ENCODE measurements around the gene EIF4A2.
"Not testable (repeated sequence)": the region's sequence is repeated elsewhere in the genome, so short reads cannot be mapped to it uniquely, and the experiment has no call there.

EIF4A2 gene

DNA sequence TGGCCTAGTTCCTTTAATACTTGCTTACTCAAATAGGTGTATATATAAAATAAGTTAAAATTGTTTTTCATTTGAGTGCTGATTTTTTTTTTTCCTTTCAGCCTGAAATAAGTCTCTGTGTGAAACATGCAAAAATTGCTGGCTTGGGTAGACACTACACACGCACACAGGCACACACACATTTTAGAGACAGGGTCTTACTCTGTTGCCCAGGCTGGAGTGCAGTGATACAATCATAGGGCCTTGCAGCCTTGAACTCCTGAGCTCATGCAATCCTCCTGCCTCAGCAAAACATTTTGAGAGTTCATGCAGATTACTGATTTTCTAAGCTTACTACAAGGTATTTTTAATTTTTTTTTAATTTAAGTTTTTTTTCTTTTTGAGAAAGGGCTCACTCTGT is 35.6 kb downstream of the EIF4A2 start:
- Mint-ChIP-seq H3K4me1 (peaks cover 3% of the 10 kb centered on the region), H3K27ac (no peak overlapping the region), H3K36me3 (no peaks in the 10 kb centered on the region), H3K4me3 (no peak overlapping the region), H3K9me3 (no peaks in the 10 kb centered on the region), H3K27me3 (no peaks in the 10 kb centered on the region)
- CTCF ChIA-PET: interaction anchor here (0.8 to 10.1 kb wide), 2 partner anchors 14 to 204 kb away, joined by 3 to 136 read pairs; partner anchors contain the start of gene AHSG
- no peak for DNase-seq

DNA sequence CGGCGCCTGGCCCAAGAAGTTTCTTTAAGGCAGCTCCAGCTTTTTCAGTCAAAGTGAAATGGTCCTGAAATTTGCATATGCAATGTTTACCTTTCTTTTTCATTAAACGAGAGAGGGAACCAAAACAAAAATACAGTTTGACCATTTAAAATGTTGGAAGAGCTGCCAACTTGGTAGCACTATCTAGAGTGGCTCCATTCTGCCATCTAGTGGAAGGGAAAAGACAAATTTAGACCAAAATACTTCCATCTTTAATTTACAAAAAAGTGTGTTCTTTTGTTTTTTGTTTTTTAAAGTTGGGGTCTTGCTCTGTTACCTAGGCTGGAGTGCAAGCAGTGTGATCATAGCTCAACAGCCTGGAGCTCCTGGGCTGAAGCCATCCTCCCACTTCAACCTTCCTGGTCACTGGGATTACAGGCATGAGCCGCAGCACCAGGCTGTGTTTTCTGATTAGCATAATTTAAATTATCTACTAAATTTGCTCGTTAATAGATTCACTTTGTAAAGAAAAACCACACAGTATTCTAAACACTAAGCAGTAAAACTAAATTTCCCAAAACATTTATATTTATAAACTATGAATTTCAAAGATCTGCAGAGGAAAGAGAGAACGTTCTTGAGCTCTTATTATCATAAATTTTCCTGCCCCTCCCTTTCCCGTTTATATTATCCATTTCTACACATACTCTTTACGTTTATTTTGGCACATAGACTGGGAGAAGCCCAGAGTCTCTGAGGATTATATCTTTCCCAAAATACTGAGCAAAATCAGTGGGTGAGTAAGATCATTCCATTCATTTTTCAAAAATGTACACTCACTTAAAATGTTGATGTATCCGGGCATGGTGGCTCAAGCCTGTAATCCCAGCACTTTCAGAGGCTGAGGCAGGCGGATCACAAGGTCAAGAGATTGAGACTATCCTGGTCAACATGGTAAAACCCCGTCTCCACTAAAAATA is 38.3 kb downstream of the EIF4A2 start:
- peaks cover 2% of the 10 kb centered on the region for H3K36me3 Mint-ChIP-seq
- no peak for DNase-seq
- CTCF ChIA-PET: interaction anchor here (0.7 to 10.1 kb wide), 24 partner anchors 13 to 731 kb away, joined by 3 to 136 read pairs (median 3); partner anchors contain the start of genes AHSG and RFC4

DNA sequence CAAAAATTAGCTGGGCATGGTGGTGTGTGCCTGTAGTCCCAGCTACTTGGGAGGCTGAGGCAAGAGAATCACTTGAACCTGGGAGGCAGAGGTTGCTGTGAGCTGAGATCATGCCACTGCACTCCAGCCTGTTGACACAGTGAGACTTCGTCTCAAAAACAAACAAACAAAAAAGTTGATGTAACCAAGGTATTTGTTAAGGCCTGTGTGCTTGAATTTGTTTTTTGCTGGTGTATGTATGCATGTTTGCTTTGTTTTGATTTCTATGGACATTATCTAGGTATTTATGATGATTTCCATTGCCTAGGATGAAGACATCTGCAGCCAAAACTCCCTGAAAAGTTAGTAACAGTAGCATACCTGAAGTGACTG is 39.0 kb downstream of the EIF4A2 start:
- H3K27ac Mint-ChIP-seq, DNase-seq, H3K4me3 Mint-ChIP-seq, H3K9me3 Mint-ChIP-seq, H3K36me3 Mint-ChIP-seq: not testable (repeated sequence)
- H3K4me1 Mint-ChIP-seq: peaks cover 18% of the 10 kb centered on the region
- peaks cover 29% of the 10 kb centered on the region for H3K27me3 Mint-ChIP-seq
- CTCF ChIA-PET: interaction anchor here (0.7 to 10.1 kb wide), 11 partner anchors 14 to 731 kb away, joined by 3 to 136 read pairs (median 4); partner anchors contain the start of genes AHSG and RFC4

More for the DNA sequence above, 38.3 kb downstream of the EIF4A2 start:
- peaks cover 24% of the 10 kb centered on the region for H3K27me3 Mint-ChIP-seq
- peaks cover 18% of the 10 kb centered on the region for H3K4me1 Mint-ChIP-seq
- no peak overlapping the region for H3K4me3 Mint-ChIP-seq
- H3K27ac Mint-ChIP-seq: no peak overlapping the region
- H3K9me3 Mint-ChIP-seq: no peaks in the 10 kb centered on the region

DNA sequence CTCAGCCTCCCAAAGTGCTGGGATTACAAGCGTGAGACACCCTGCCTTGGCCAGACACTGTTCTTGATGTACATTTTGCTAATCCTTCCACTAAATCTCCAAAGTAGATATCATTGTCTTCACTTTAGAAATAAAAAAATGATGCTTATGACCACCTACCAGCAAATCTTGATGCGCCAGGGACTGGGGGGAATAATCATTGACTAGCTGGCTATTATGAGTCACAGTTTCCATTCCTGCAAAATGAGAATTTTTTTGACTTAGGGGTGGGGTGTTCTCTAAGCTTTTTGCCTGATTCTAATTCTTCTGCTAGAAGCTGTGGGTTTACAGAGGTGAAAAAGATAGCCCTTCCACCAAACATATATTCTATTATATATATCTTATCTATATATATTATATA is 40.0 kb downstream of the EIF4A2 start:
- Mint-ChIP-seq H3K27me3 (peaks cover 39% of the 10 kb centered on the region), H3K36me3 (peaks cover 2% of the 10 kb centered on the region), H3K4me3 (no peak overlapping the region), H3K27ac (no peak overlapping the region), H3K4me1 (peaks cover 22% of the 10 kb centered on the region), H3K9me3 (no peaks in the 10 kb centered on the region)
- CTCF ChIA-PET: interaction anchor here (2.6 to 10.1 kb wide), 2 partner anchors 25 to 208 kb away, joined by 12 to 136 read pairs; partner anchors contain the start of gene AHSG
- no peak for DNase-seq

DNA sequence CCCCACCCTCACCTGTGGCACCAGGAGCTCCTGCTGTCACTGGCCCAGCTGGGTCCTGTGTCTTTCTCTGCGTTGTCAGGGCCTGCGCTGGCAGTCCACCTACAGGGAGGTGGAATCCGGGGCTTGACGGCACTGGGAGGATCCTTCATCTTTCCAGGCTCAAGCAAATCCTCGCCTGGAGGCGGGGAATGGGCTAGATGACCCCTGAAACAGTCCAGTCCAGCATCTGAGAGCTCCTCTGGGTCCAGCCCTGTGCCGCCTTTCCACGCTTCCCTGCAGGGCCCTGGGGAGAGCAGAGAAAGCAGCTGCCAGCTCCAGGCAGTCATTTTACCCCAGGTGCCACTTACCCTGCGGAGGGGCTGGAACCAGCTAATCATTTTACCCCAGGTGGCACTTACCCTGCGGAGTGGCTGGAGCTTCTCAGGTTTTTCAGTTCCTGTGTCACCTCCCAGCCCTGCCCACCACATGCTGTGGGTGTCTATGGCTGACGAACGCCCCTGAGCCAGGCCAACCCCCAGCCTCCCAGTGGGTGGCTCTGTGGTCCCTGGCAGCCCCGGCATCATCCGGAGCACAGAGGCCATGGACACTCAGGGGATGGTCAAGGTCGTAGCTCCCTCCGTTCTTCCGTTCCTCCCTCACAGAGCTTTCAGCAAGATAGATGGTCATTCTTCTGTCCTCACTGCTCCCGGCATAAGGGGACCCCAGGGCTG is 41.2 kb downstream of the EIF4A2 start:
- peaks cover 2% of the 10 kb centered on the region for H3K36me3 Mint-ChIP-seq
- peaks cover 51% of the 10 kb centered on the region for H3K27me3 Mint-ChIP-seq
- peaks cover 26% of the 10 kb centered on the region for H3K4me1 Mint-ChIP-seq
- DNase-seq: no peak
- no peak overlapping the region for H3K27ac Mint-ChIP-seq
- CTCF ChIA-PET: interaction anchor here (0.7 to 10.1 kb wide), 3 partner anchors 14 to 215 kb away, joined by 3 to 136 read pairs (median 3); partner anchors contain the start of gene AHSG
- H3K4me3 Mint-ChIP-seq: no peak overlapping the region
- no peaks in the 10 kb centered on the region for H3K9me3 Mint-ChIP-seq

DNA sequence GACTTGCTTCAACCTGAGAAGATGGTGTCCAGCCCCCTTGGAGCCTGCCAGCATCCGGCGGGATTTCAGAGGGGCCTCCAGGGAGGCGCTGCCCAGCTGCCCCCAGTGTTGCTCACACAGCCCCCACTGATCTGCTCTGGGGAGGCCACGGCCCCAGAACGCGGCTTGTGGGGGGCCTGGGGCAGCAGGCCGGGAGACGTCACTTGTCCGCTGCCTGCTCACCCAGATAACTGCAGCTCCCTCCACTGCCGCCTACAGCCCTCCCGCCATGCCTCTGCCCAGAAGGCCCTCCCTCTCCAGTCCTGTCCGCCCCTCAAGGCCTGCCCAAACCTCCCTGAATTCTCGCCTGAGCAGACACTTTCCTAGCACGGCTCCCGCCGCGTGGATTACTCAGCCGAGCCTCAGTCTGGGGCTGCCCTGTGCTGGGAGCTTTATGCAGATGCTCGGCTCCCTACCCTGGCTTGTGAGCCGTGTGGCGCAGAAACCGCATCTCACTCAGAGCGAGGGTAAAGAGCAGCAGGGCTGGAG is 42.0 kb downstream of the EIF4A2 start:
- Mint-ChIP-seq H3K27ac (peak overlapping the region; percentile 45), H3K9me3 (no peaks in the 10 kb centered on the region), H3K36me3 (peaks cover 2% of the 10 kb centered on the region), H3K4me1 (peaks cover 26% of the 10 kb centered on the region), H3K27me3 (peaks cover 59% of the 10 kb centered on the region), H3K4me3 (peak overlapping the region; percentile 70)
- peak; percentile 40 for DNase-seq
- CTCF ChIA-PET: interaction anchor here (0.6 to 10.1 kb wide), 3 partner anchors 12 to 881 kb away, joined by 3 to 136 read pairs (median 3); partner anchors contain the start of gene AHSG

DNA sequence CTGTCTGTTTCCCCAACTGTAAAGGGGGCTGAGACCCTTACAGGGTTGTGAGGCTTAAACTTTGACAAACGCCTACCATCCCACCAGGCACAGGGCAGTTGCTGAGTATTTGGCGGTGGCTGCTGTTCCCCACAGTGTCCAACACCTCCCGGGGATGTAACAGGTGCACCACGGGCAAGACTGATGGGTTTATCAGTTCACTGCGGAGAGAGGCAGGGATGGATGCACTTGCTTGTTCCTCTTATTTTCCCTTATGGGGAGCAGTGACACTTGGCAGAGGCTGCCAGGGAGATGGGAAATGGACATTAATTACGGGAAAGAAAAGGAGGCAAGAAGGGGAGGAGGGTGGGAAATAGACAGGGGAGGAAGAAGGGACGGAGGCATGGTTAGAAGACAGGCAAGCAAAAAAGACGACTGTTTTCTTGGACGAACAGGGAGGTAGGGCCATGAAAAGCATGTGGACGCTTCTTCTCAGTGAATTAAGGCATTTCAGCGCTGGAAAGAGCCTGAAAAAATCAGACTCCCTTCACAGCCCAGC is 42.6 kb downstream of the EIF4A2 start:
- CTCF ChIA-PET: interaction anchor here (0.6 to 10.1 kb wide), 3 partner anchors 11 to 339 kb away, joined by 3 to 136 read pairs (median 3); partner anchors contain the start of gene AHSG
- no peak overlapping the region for H3K27ac Mint-ChIP-seq

DNA sequence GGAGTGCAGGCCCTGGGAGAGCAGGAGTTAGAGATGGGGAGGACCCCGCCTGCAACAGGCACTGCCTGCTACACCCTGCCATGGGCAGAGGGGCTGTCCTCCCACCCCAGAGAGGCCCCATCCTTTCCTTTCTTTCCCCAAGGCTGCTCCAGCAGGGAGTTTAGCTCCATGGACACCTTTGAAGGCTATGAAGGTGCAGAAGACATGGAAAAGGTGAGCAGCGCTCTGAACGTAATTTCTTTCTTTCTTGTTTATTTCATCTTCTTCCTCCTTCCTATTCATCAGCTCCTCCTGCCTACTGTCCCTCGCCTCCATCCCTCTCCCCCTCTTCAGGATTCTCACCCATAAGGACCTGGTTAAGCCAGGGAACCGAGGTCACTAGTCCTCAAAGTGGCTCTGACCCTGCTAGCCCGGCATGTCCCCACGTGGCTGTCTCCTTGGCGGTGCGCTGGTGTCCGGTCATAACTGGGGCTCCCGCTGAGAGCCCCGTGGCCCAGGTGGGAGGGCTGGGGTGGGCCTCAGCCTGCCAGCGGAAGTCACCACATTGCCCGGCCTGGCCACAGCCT is 43.1 kb downstream of the EIF4A2 start:
- Mint-ChIP-seq H3K27me3 (peaks cover 70% of the 10 kb centered on the region), H3K9me3 (no peaks in the 10 kb centered on the region), H3K4me1 (peaks cover 26% of the 10 kb centered on the region), H3K4me3 (peak overlapping the region; percentile 70), H3K27ac (peak overlapping the region; percentile 31), H3K36me3 (peaks cover 2% of the 10 kb centered on the region)
- CTCF ChIA-PET: interaction anchor here (0.6 to 1.2 kb wide), 3 partner anchors 246 to 843 kb away, joined by 3 to 4 read pairs (median 3); no protein-coding TSS in a partner anchor
- DNase-seq: peak; percentile 47

More for the DNA sequence above, 42.6 kb downstream of the EIF4A2 start:
- Mint-ChIP-seq H3K27me3 (peaks cover 65% of the 10 kb centered on the region), H3K9me3 (no peaks in the 10 kb centered on the region), H3K4me1 (peaks cover 26% of the 10 kb centered on the region), H3K36me3 (peaks cover 2% of the 10 kb centered on the region), H3K4me3 (peak overlapping the region; percentile 70)
- no peak for DNase-seq

DNA sequence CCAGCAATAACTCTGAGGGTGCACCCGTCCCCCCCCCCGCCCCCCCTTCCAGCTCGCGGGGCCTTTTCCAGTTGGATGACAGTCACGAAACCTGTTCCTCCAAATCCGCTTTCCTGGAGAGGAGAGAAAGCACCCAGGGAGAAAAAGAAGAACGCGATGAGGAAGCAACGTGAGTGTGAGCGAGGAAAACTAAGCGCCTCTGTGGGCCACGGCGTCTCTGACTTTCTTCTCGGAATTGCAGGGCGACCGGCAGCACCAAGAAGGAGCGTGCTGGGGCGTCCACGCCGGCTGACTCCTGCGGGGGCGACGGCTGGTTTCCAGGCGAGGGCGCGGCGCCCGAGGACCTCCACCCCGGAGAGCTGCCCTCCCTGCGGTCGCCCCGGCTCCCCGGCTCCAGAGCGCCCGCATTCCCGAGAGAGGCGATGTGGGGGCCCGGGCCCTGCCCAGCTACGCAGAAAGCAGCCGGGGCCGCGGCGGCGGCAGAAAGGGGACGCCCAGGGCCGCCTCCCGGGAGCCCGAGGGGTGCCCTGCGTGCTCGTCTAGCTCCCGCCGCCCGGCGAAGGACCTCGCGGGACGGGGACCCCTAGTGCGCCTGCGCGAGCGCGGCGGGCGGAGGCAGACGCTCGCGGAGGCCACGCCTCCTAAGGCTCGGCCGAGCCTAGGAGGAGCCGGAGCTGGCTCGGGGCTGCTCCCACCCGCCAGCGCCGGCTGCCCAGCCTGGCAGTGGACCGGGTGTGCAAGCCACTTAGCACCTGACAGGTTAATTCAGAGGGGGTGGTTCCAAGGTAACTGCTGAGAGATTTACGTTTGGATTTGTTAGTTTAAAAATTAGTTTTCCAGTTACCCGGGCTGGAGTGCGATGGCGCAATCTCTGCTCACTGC is 43.8 kb downstream of the EIF4A2 start:
- peaks cover 77% of the 10 kb centered on the region for H3K27me3 Mint-ChIP-seq
- CTCF ChIA-PET: interaction anchor here (0.9 to 1.4 kb wide), 6 partner anchors 22 to 844 kb away, joined by 3 to 4 read pairs (median 4); no protein-coding TSS in a partner anchor
- peak; percentile 88 for DNase-seq
- peaks cover 2% of the 10 kb centered on the region for H3K36me3 Mint-ChIP-seq
- H3K4me1 Mint-ChIP-seq: peaks cover 26% of the 10 kb centered on the region
- H3K4me3 Mint-ChIP-seq: peak overlapping the region; percentile 70
- H3K27ac Mint-ChIP-seq: no peak overlapping the region
- H3K9me3 Mint-ChIP-seq: no peaks in the 10 kb centered on the region

DNA sequence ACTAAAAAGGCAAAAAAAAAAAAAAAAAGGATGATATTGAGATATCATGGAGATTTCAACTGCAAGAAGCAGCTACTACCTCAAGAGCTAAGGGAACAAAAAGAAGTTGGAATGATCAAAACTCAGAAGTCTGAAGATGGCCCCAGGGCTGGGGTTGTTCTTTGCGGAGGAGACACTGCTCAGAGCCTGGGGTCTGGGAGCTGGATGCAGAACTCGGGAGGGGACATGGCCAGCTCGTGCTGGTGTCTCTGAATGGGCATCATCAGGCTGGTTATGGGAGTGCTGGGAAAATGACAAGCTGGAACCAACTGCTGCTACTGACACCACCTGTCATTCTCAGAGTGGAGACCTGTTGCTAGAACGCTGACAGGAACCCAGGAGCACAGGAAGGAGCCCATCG is 45.0 kb downstream of the EIF4A2 start:
- Mint-ChIP-seq H3K36me3 (peaks cover 2% of the 10 kb centered on the region), H3K4me3 (peak overlapping the region; percentile 40), H3K27me3 (peaks cover 85% of the 10 kb centered on the region), H3K27ac (peak overlapping the region; percentile 11), H3K4me1 (peaks cover 26% of the 10 kb centered on the region), H3K9me3 (no peaks in the 10 kb centered on the region)
- CTCF ChIA-PET: interaction anchor here (1.4 kb wide), 1 partner anchor 285 kb away, joined by 3 read pairs; no protein-coding TSS in a partner anchor
- DNase-seq: no peak

DNA sequence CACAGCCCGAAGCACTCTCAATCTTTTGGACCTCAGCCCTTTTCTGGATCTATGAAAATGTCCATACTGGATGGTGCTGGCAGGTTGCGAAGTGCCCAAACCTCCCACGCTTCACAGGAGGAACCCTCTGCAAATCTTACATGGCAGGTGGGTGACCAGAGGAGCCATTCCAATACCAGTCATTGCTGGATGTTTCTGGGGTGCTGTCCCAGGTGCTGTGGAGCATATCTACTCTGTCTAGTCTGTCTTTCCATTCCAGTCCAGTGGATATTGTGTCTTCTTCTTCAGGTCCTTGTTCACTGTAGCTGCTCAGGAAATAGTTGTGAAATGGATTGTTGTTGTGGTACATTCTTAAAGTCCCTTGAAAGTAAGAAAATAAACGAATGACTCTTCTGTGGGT is 48.4 kb downstream of the EIF4A2 start:
- Mint-ChIP-seq H3K27ac (no peak overlapping the region), H3K4me1 (peaks cover 9% of the 10 kb centered on the region), H3K36me3 (no peaks in the 10 kb centered on the region), H3K9me3 (no peaks in the 10 kb centered on the region), H3K4me3 (no peak overlapping the region), H3K27me3 (peaks cover 66% of the 10 kb centered on the region)
- CTCF ChIA-PET: no interaction called here
- no peak for DNase-seq

DNA sequence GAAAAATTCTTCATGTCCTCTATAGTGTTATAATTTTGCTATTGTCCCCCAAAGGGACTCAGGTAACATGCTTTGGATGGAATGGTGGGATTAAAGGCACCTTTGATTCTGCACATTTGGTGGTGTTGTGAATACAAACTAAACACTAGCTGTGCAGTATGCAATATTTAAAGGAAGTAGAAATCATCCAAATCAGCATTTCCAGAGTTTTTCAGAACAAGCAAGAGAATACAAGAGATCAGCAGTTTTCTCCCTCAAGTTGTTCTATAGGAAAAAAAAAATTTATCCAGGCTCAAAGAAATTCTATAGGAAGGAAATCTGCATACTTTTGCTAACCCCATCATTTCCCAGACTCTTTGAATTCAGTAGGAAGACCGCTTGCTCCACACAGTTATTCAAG is 48.9 kb downstream of the EIF4A2 start:
- peaks cover 66% of the 10 kb centered on the region for H3K27me3 Mint-ChIP-seq
- no peaks in the 10 kb centered on the region for H3K36me3 Mint-ChIP-seq
- H3K4me3 Mint-ChIP-seq: no peak overlapping the region
- no peak overlapping the region for H3K27ac Mint-ChIP-seq
- no peaks in the 10 kb centered on the region for H3K9me3 Mint-ChIP-seq
- H3K4me1 Mint-ChIP-seq: peaks cover 9% of the 10 kb centered on the region
- CTCF ChIA-PET: interaction anchor here (1.0 kb wide), 1 partner anchor 216 kb away, joined by 3 read pairs; no protein-coding TSS in a partner anchor
- DNase-seq: no peak
